GM18499 (cell line): Measurements from ENCODE around the gene EP400.

Experiments used
- ATAC-seq: cut with Tn5 transposase; IDR thresholded peaks from one replicate; pipeline ENCODE4 v1.9.1; 2021; ENCODE audit warnings: moderate number of reproducible peaks; ENCODE audit not compliant: insufficient read depth, unreplicated experiment

Gene EP400

GRCh38 chr12:132062481-132062880 lies 112.7 kb downstream of the EP400 start:
- no peak for ATAC-seq

DNA sequence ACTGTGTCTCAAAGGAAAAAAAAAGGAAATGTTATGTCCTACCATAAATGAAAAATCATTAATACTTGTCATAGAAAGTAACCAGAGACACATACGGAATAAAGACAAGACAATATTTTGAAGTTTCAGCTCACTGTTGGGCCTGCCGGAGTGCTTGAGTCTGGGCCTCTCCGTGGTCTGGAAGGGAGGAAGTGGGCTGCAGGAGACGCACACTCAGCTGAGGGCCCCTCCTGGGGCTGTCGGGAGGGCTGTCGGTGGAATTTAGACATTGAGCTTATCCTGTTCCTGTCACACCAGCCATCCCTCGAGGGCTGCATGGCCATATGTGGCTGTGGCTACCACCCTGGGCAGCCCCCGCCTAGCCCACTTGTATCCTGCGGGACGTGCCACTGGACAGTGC lies 113.7 kb downstream of the EP400 start:
- ATAC-seq, result no peak

DNA sequence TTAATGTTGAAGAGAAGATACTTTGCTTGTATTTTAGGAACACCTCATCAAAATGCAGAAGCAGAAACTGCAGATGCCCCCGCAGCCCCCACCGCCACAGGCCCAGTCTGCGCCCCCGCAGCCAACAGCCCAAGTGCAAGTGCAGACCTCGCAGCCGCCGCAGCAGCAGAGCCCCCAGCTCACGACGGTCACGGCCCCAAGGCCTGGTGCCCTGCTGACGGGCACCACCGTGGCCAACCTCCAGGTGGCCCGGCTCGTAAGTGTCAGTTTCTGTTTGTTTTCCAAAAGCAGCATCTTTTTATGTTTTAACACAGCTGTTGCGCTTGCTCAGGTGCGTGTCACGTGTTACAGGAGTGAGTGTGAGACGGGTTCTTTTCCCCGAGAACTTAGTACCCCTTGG lies 114.9 kb downstream of the EP400 start:
- ATAC-seq, result no peak

DNA sequence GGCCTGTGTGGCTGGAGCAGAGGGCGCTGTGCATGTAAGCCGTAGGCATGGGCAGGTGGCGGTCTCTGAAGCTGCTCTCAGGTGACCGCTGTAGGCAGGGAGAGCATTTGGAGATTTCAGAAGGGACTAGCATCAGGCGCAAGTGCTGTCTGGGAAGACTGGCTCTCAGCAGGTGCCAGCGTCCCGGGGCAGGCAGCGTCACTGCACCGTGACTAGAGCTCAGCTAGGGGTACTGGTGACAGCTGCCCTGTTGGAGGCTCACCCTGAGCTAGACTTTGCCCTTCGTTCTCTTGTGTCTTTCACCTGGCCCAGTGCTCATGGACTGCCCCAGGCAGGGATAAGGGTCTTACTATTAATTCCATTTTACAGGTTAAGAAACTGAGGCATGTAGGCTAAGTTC lies 115.5 kb downstream of the EP400 start:
- ATAC-seq, result no peak

DNA sequence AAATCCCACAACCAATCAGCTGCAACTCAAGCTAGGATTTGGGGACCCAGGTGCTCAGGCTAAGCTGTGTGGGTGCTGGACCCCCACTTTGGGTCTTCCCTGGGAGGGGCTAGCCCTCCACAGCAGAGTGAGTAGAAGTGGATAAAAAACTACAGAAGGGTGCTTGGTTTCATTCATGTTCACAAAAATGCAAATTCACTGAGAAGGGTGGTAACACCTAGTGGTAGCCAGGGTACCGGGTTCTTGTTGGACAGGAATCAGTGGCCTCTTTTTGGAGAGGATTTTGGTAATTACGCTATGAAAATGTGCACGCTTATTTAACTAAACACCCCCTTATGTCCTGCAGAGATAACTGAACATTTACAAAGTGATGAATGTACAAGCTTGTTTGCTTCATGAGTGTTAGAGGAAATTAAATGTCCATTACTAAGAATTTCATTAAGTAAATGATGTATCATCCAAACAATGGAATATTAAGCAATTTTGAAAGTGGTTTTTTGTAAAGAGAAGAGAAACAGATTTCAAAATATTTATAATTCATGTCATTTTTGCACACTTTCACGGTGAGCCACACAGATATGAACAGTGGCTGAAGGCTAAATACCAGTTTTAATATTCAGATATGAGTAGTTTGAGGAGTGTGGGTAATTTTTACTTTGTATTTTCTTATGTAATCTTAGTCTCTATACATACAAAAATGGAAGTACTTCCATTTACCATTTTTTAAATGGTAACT lies 116.0 kb downstream of the EP400 start:
- ATAC-seq, result no peak

- no peak for ATAC-seq
Measured at GRCh38 chr12:132066345-132066685, 116.6 kb downstream of the EP400 start.

- no peak for ATAC-seq
Measured at GRCh38 chr12:132066749-132067148, 117.0 kb downstream of the EP400 start.

- no peak for ATAC-seq
Measured at GRCh38 chr12:132067182-132067581, 117.4 kb downstream of the EP400 start.

- ATAC-seq, result no peak
Measured at GRCh38 chr12:132068250-132068649, 118.5 kb downstream of the EP400 start.

DNA sequence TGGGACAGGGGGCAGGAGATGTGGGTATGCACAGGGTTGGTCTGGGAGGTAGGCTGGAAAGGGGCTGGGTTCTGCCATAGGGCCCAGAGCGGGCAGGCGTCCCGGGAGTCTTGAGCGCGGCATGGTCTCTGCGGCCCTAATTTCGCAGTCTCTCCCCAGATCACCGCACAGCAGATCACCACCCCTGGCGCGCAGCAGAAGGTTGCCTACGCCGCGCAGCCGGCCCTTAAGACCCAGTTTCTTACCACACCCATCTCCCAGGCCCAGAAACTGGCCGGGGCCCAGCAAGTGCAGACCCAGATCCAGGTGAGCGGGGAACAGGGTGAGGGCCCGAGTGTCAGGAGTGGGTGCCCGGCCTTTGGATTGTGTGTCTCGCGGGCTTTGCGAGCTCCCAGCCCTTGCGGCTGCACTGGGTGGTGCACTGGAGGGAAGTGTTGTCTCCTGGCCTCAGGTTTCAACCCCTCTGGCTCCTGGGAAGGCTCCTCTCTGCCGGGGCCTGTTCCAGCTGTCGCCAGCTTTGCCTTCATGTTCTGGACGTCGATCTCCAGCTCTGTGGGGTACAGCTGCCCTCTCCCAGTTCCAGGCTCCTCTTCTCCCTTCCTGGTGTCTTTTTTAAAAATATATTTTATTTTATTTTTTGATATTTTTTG lies 119.7 kb downstream of the EP400 start:
- no peak for ATAC-seq

GRCh38 chr12:132070298-132070697 lies 120.6 kb downstream of the EP400 start:
- no peak for ATAC-seq

GRCh38 chr12:132071040-132071810 lies 121.5 kb downstream of the EP400 start:
- peak; percentile 59 for ATAC-seq

- ATAC-seq, result no peak
Measured at GRCh38 chr12:132071830-132072384, 122.2 kb downstream of the EP400 start.

- ATAC-seq, result no peak
Measured at GRCh38 chr12:132074216-132074615, 124.5 kb downstream of the EP400 start.

DNA sequence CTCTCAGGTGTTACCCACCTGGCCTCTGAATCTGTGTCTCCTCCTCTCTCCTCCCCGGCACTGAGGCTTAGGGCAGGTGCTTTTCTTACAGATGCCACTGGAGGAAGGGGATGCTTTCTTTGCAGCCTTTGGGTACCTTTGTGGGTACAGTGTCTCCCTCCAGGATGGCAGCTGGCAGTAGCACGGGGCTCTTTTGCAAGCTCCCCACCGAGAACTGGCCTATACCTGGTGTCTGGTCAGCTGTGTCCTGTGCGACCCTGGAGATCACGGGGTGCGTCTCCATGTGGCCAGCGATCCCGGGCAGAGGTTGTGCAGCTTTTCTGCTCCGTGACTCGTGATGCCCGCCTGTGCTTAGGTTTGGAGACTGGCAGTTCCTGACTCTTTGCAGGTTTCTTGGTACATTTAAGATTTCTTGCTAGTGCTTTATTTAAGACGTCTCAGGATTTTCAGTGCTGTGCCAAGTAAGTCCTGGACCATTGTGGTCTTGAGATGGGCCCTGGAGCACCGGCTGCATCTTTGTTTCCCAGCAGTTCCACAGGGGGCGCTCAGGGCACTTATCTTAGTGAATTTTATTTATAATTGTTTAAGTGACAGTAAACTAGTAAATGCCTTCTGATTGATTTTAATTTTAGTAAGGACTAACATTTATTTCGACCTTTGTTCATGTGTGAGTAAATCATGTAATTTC lies 125.4 kb downstream of the EP400 start:
- no peak for ATAC-seq

DNA sequence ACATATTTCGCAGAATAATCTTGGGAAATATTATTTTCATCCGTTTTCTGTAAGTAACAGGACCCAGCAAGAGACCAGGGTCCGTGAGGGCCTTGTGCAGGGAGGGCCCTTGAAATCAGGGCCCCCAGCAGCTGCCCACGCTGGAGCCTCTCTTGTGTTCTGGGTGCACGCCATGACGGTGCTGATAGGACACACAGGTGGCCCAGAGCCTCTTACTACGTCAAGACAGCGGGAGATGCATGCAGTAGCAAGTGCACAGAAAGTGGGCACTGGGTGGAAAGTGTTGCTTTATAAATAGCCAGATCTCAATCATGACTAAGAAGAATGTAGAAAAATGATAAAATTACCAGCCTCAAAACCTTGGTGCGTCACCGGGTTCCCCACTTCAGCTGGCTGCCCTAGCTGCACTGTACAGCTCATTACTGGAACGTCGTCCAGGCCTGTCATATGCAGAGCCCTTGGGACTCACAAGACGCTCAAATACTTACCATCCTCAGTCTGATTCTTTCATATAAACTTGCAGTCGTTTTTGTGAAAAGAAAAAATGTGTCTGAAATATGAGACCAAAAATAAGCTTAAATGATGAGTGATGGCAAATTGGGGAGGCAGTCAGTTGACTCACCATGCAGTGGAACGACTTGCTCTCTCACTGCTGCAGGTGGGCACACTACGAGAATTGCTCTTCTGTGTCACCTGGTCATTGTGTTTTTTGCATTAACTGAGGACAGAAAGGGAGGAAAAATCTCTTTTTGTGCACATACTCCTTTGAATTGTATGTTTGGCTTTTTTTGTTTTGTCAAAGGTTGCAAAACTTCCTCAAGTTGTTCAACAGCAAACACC lies 126.2 kb downstream of the EP400 start:
- ATAC-seq, result no peak

DNA sequence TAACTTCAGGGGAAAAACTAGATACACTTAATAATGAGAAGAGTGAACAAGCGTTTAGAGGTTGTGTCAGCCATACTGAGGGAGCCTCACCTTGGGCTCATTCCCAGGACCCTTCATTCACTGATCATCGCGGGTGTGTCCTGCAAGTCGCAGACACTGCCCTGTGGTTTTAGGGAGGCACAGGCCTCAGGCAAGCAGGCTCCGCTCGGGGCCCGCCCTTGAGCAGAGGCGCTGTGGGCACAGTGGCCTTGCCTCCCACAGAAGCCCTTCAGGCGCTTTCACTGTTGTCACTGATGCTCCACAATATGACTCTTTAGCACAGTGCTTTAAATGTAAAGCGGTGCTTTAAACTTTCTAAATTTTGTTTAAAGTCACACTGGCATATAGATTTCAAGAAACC lies 127.0 kb downstream of the EP400 start:
- ATAC-seq, result no peak

- ATAC-seq, result no peak
Measured at GRCh38 chr12:132077322-132078100, 127.8 kb downstream of the EP400 start.

DNA sequence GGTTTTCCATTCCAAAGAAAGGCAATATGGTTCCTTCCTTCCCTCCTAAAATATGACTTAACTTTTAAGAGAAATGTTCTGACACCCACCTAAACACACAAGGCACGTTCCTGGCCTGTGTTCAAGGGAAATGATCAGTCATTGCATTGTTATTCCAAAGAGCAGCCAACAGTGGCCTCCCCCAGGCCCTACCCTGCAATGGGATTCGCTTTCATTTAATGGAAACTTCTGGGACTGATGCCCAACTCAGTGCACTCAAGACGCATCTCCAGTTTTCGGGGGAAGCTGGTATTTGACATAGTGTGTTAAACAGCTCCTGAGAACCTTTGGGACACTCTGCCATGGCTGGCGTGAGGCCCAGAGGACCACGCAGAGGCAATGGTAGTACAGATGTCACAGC lies 128.4 kb downstream of the EP400 start:
- no peak for ATAC-seq
